Adipose tissue (tissue), 3 donors: ENCODE results near the gene EEFSEC. TPM values are rescaled to one million over a fixed set of nuclear protein-coding genes. Genes with fewer than 3 reads are reported as not detected.
"Not testable (repeated sequence)": the region's sequence is repeated elsewhere in the genome, so short reads cannot be mapped to it uniquely, and the experiment has no call there.

ENCODE experiments used
- H3K27ac ChIP-seq: one replicate; pipeline ENCODE4 v1.5.1; 2013; ENCODE audit warnings: low read depth, low read length
- WGBS, 3 donors: extraction: QIAGEN DNeasy Blood & Tissue Kit; methylation state at CpG; one replicate each; pipeline ENCODE4 v1.1.7; 2013; 5-methylcytosine and 5-hydroxymethylcytosine counted together
- polyA plus RNA-seq, 3 donors: library from polyadenylated mRNA; stranded (reverse); fragments of 200-250 nt; gene quantifications; one replicate each; pipeline ENCODE4 v1.2.3, GENCODE V29; 2013
- donor health status: healthy with polysubstance abuse.
- donor health status: Bipolar disorder and iron deficiency.
- donor health status: healthy.

The EEFSEC gene
- polyA plus RNA-seq, 3 donors, result 8.9 to 14.6 (median 9.0) TPM

GRCh38 chr3:128146201-128146600 is 7.1 kb upstream of the EEFSEC start:
- WGBS, 3 donors, result 95 to 96% (median 95%) methylated on average over 14 of the region's 14 CpGs

GRCh38 chr3:128149650-128150049 is 3.6 kb upstream of the EEFSEC start:
- no peak overlapping the region for H3K27ac ChIP-seq
- WGBS, 3 donors, result 59 to 80% (median 64%) methylated on average over 5 of the region's 5 CpGs

More at GRCh38 chr3:128146201-128146600, 7.1 kb upstream of the EEFSEC start:
- no peak overlapping the region for H3K27ac ChIP-seq

GRCh38 chr3:128151758-128152274 is 1.5 kb upstream of the EEFSEC start:
- no peak overlapping the region for H3K27ac ChIP-seq
- WGBS, 3 donors, result 84 to 91% (median 88%) methylated on average over 5 of the region's 5 CpGs

GRCh38 chr3:128152419-128153155 is 694 bp upstream of the EEFSEC start:
- H3K27ac ChIP-seq, result no peak overlapping the region
- WGBS, 3 donors, result 61 to 70% (median 66%) methylated on average over 13 to 14 of the region's 29 CpGs

GRCh38 chr3:128154354-128154753 is 1.1 kb downstream of the EEFSEC start:
- WGBS, 3 donors, result 84 to 90% (median 85%) methylated on average over 16 of the region's 16 CpGs
- H3K27ac ChIP-seq, result not testable (repeated sequence)

GRCh38 chr3:128155616-128156360 is 2.5 kb downstream of the EEFSEC start:
- no peak overlapping the region for H3K27ac ChIP-seq
- 63 to 95% (median 78%) methylated on average over 3 of the region's 3 CpGs for WGBS, 3 donors

GRCh38 chr3:128160661-128161060 is 7.4 kb downstream of the EEFSEC start:
- H3K27ac ChIP-seq, result no peak overlapping the region
- WGBS, 3 donors, result 86 to 94% (median 94%) methylated on average over 5 of the region's 5 CpGs

GRCh38 chr3:128163432-128163831 is 10.2 kb downstream of the EEFSEC start:
- H3K27ac ChIP-seq, result no peak overlapping the region
- 49 to 88% (median 75%) methylated on average over 5 of the region's 5 CpGs for WGBS, 3 donors

- no peak overlapping the region for H3K27ac ChIP-seq
- 89 to 93% (median 91%) methylated on average over 5 of the region's 5 CpGs for WGBS, 3 donors
These were observed 13.7 kb downstream of the EEFSEC start for GRCh38 chr3:128166971-128167453.

GRCh38 chr3:128167646-128167972 is 14.3 kb downstream of the EEFSEC start:
- WGBS, 3 donors, result 86 to 94% (median 90%) methylated on average over 8 of the region's 8 CpGs

GRCh38 chr3:128167973-128168674 is 14.8 kb downstream of the EEFSEC start:
- no peak overlapping the region for H3K27ac ChIP-seq
- WGBS, 3 donors, result 66 to 75% (median 73%) methylated on average over 5 of the region's 5 CpGs

More at GRCh38 chr3:128167646-128167972, 14.3 kb downstream of the EEFSEC start:
- H3K27ac ChIP-seq, result no peak overlapping the region

GRCh38 chr3:128168836-128169235 is 15.6 kb downstream of the EEFSEC start:
- WGBS, 3 donors, result 74 to 78% (median 75%) methylated on average over 4 of the region's 4 CpGs

GRCh38 chr3:128170866-128171516 is 17.7 kb downstream of the EEFSEC start:
- 15 to 23% (median 17%) methylated on average over 5 of the region's 5 CpGs for WGBS, 3 donors
- no peak overlapping the region for H3K27ac ChIP-seq

More at GRCh38 chr3:128168836-128169235, 15.6 kb downstream of the EEFSEC start:
- no peak overlapping the region for H3K27ac ChIP-seq

GRCh38 chr3:128173200-128173599 is 19.9 kb downstream of the EEFSEC start:
- WGBS, 3 donors, result 81 to 87% (median 85%) methylated on average over 8 of the region's 8 CpGs

GRCh38 chr3:128173849-128174248 is 20.6 kb downstream of the EEFSEC start:
- WGBS, 3 donors, result 72 to 80% (median 79%) methylated on average over 7 of the region's 7 CpGs
- H3K27ac ChIP-seq, result no peak overlapping the region

More at GRCh38 chr3:128173200-128173599, 19.9 kb downstream of the EEFSEC start:
- H3K27ac ChIP-seq, result no peak overlapping the region

GRCh38 chr3:128174675-128175590 is 21.7 kb downstream of the EEFSEC start:
- 71 to 91% (median 72%) methylated on average over 9 of the region's 9 CpGs for WGBS, 3 donors
- no peak overlapping the region for H3K27ac ChIP-seq

GRCh38 chr3:128175768-128176167 is 22.5 kb downstream of the EEFSEC start:
- 91 to 95% (median 93%) methylated on average over 5 of the region's 5 CpGs for WGBS, 3 donors
- H3K27ac ChIP-seq, result no peak overlapping the region
